ENCODE measurements around the gene ATXN7L1.

The ATXN7L1 gene

GRCh38 chr7:105655500-105656380 is 220.7 kb downstream of the ATXN7L1 start:
- Histone ChIP-seq H3K4me1 (ENCODE audit: control insufficient read depth, insufficient read depth, low read length) (peaks cover 26% of the 10 kb centered on the region), H3K36me3 (ENCODE audit: control insufficient read depth, insufficient read depth, low read length) (peaks cover 6% of the 10 kb centered on the region), H3K4me3 (ENCODE audit: low read depth, low read length) (peak overlapping the region; percentile 30), H3K9me3 (ENCODE audit: control insufficient read depth, insufficient read depth, low read length) (no peaks in the 10 kb centered on the region), H3K27me3 (ENCODE audit: control insufficient read depth, insufficient read depth, low read length) (no peaks in the 10 kb centered on the region), H3K9ac (ENCODE audit: low read depth, low read length) (no peak overlapping the region)

- peak overlapping the region; percentile 30 for H3K4me3 ChIP-seq (ENCODE audit: low read depth, low read length)
- no peaks in the 10 kb centered on the region for H3K27me3 ChIP-seq (ENCODE audit: control insufficient read depth, insufficient read depth, low read length)
- no peak overlapping the region for H3K9ac ChIP-seq (ENCODE audit: low read depth, low read length)
- peaks cover 26% of the 10 kb centered on the region for H3K4me1 ChIP-seq (ENCODE audit: control insufficient read depth, insufficient read depth, low read length)
- H3K9me3 ChIP-seq (ENCODE audit: control insufficient read depth, insufficient read depth, low read length) = no peaks in the 10 kb centered on the region
- peaks cover 6% of the 10 kb centered on the region for H3K36me3 ChIP-seq (ENCODE audit: control insufficient read depth, insufficient read depth, low read length)
Observed at GRCh38 chr7:105655067-105655466, 221.3 kb downstream of the ATXN7L1 start.

DNA sequence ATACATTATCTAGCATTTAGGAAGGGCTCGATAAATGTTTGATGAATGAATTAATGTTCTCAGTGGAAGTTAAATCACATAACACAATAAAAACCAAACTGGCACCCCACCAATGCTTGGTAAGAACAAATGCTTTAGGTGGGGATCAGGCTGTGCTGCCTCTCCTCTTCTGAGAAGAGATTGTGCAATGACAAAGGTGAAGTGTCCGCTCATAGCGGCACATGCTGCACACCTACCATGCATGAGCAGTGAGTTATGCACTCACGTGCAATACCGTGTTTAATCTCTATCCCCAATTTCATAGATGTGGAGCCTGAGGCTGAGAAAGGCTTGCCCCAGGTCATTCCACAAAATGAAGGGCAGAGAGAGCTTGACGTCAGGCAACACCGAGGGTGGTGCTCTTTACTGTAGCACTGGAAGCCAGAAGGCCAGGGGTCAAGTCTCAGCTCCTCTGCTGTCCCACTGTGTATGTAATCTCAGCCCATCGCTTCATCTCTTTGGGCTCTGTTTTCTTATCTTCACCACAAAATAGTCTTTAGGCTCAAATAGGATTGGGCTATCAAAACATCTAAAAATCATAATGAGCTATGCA is 222.2 kb downstream of the ATXN7L1 start:
- Histone ChIP-seq H3K9ac (ENCODE audit: low read depth, low read length) (no peak overlapping the region), H3K36me3 (ENCODE audit: control insufficient read depth, insufficient read depth, low read length) (peaks cover 3% of the 10 kb centered on the region), H3K4me3 (ENCODE audit: low read depth, low read length) (no peak overlapping the region), H3K27me3 (ENCODE audit: control insufficient read depth, insufficient read depth, low read length) (no peaks in the 10 kb centered on the region), H3K9me3 (ENCODE audit: control insufficient read depth, insufficient read depth, low read length) (no peaks in the 10 kb centered on the region), H3K4me1 (ENCODE audit: control insufficient read depth, insufficient read depth, low read length) (peaks cover 32% of the 10 kb centered on the region)

GRCh38 chr7:105653441-105654005 is 222.9 kb downstream of the ATXN7L1 start:
- H3K4me1 ChIP-seq (ENCODE audit: control insufficient read depth, insufficient read depth, low read length) = peaks cover 35% of the 10 kb centered on the region
- no peak overlapping the region for H3K4me3 ChIP-seq (ENCODE audit: low read depth, low read length)
- no peaks in the 10 kb centered on the region for H3K27me3 ChIP-seq (ENCODE audit: control insufficient read depth, insufficient read depth, low read length)
- H3K36me3 ChIP-seq (ENCODE audit: control insufficient read depth, insufficient read depth, low read length) = no peaks in the 10 kb centered on the region
- H3K9me3 ChIP-seq (ENCODE audit: control insufficient read depth, insufficient read depth, low read length) = no peaks in the 10 kb centered on the region
- no peak overlapping the region for H3K9ac ChIP-seq (ENCODE audit: low read depth, low read length)

GRCh38 chr7:105652359-105652993 is 223.9 kb downstream of the ATXN7L1 start:
- Histone ChIP-seq H3K4me1 (ENCODE audit: control insufficient read depth, insufficient read depth, low read length) (peaks cover 35% of the 10 kb centered on the region), H3K9ac (ENCODE audit: low read depth, low read length) (no peak overlapping the region), H3K9me3 (ENCODE audit: control insufficient read depth, insufficient read depth, low read length) (no peaks in the 10 kb centered on the region), H3K27me3 (ENCODE audit: control insufficient read depth, insufficient read depth, low read length) (no peaks in the 10 kb centered on the region), H3K36me3 (ENCODE audit: control insufficient read depth, insufficient read depth, low read length) (no peaks in the 10 kb centered on the region), H3K4me3 (ENCODE audit: low read depth, low read length) (no peak overlapping the region)

- H3K27me3 ChIP-seq (ENCODE audit: control insufficient read depth, insufficient read depth, low read length) = no peaks in the 10 kb centered on the region
- no peaks in the 10 kb centered on the region for H3K36me3 ChIP-seq (ENCODE audit: control insufficient read depth, insufficient read depth, low read length)
- no peak overlapping the region for H3K4me3 ChIP-seq (ENCODE audit: low read depth, low read length)
- peaks cover 35% of the 10 kb centered on the region for H3K4me1 ChIP-seq (ENCODE audit: control insufficient read depth, insufficient read depth, low read length)
- H3K9me3 ChIP-seq (ENCODE audit: control insufficient read depth, insufficient read depth, low read length) = no peaks in the 10 kb centered on the region
- no peak overlapping the region for H3K9ac ChIP-seq (ENCODE audit: low read depth, low read length)
Observed at GRCh38 chr7:105651798-105652197, 224.6 kb downstream of the ATXN7L1 start.

DNA sequence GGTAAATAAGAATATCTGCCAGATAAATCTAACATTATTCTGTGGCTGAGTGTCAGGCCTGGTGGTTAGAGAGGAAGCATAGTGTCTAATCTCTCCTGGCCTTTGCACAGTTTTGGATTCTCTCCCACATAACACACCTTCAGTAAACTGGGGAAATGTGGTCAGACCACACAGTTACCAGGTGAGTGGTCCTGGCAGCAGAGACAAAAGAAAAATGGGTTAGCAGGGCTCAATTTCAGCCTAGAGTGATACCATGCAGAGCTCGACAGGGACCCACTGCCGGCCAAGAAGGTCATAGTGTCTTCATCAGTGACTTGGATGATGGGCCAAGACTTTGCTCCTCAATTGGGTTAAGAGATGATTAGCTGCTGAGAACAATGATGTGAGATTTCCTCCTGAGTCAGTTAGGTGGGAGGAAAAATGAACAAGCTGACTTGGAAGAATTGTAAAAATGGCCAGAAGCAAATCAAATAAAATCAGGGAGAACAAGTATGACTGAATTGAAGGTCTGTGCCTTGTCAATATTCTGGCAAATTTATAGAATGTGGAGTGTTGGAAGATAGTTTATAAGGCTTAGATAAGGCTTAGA is 225.9 kb downstream of the ATXN7L1 start:
- no peaks in the 10 kb centered on the region for H3K27me3 ChIP-seq (ENCODE audit: control insufficient read depth, insufficient read depth, low read length)
- peaks cover 28% of the 10 kb centered on the region for H3K4me1 ChIP-seq (ENCODE audit: control insufficient read depth, insufficient read depth, low read length)
- H3K9me3 ChIP-seq (ENCODE audit: control insufficient read depth, insufficient read depth, low read length) = no peaks in the 10 kb centered on the region
- no peak overlapping the region for H3K4me3 ChIP-seq (ENCODE audit: low read depth, low read length)
- H3K36me3 ChIP-seq (ENCODE audit: control insufficient read depth, insufficient read depth, low read length) = no peaks in the 10 kb centered on the region
- H3K9ac ChIP-seq (ENCODE audit: low read depth, low read length) = no peak overlapping the region

DNA sequence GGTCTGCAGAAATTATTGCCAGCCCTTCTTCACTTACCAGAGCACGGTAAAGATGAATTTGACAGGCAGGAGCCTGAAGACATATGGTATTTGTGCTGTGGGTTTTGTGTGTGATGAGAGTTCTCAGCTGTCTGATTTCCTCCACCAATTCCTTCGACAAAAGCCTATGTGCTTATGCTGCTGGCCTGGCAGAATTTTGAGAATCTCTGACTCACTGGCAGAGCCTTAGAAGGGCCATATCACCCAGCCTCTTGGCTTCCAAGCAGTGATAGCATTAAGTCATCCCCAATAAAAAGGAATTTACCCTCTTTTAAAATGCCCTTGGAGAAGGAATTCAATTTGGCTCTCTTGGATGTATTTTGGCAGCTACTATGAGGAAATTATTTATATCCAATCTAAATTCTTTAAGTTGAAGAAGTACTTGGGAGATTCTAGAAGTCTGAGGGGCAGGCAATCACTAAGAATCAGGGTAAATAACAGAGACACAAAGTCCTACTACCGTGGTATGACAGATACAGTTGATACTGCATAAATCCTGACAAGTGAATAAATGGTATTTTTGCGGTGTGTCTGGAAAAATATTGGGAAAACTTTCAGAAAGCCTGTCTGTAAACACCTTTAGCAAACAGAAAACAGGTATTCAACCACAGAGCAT is 226.5 kb downstream of the ATXN7L1 start:
- peaks cover 22% of the 10 kb centered on the region for H3K4me1 ChIP-seq (ENCODE audit: control insufficient read depth, insufficient read depth, low read length)
- H3K4me3 ChIP-seq (ENCODE audit: low read depth, low read length) = no peak overlapping the region
- no peak overlapping the region for H3K9ac ChIP-seq (ENCODE audit: low read depth, low read length)
- no peaks in the 10 kb centered on the region for H3K36me3 ChIP-seq (ENCODE audit: control insufficient read depth, insufficient read depth, low read length)
- no peaks in the 10 kb centered on the region for H3K9me3 ChIP-seq (ENCODE audit: control insufficient read depth, insufficient read depth, low read length)
- H3K27me3 ChIP-seq (ENCODE audit: control insufficient read depth, insufficient read depth, low read length) = no peaks in the 10 kb centered on the region

- peaks cover 28% of the 10 kb centered on the region for H3K4me1 ChIP-seq (ENCODE audit: control insufficient read depth, insufficient read depth, low read length)
- H3K36me3 ChIP-seq (ENCODE audit: control insufficient read depth, insufficient read depth, low read length) = no peaks in the 10 kb centered on the region
- H3K9me3 ChIP-seq (ENCODE audit: control insufficient read depth, insufficient read depth, low read length) = no peaks in the 10 kb centered on the region
- H3K4me3 ChIP-seq (ENCODE audit: low read depth, low read length) = no peak overlapping the region
- no peaks in the 10 kb centered on the region for H3K27me3 ChIP-seq (ENCODE audit: control insufficient read depth, insufficient read depth, low read length)
- H3K9ac ChIP-seq (ENCODE audit: low read depth, low read length) = no peak overlapping the region
Observed at GRCh38 chr7:105648561-105649401, 227.6 kb downstream of the ATXN7L1 start.

DNA sequence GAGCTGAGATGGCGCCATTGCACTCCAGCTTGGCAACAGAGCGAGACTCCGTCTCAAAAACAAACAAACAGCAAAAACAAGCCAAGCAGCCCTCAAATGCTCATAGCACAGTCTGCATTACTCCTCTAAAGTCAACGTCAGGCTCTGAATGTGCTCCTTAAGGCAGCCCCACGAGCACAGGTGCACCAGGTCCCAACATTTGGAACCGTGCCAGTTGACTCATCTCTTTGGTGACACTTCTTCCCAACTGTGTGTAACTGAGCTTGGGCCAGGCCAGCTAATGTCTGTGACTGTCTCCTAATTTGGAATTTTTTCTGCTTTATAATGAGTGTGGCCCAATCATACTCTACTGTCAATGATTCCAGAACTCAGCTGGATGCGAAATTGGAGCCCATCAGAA is 228.8 kb downstream of the ATXN7L1 start:
- Histone ChIP-seq H3K4me3 (ENCODE audit: low read depth, low read length) (no peak overlapping the region), H3K4me1 (ENCODE audit: control insufficient read depth, insufficient read depth, low read length) (peaks cover 29% of the 10 kb centered on the region)

More for the DNA sequence above, 228.8 kb downstream of the ATXN7L1 start:
- Histone ChIP-seq H3K9me3 (ENCODE audit: control insufficient read depth, insufficient read depth, low read length) (no peaks in the 10 kb centered on the region), H3K9ac (ENCODE audit: low read depth, low read length) (no peak overlapping the region), H3K36me3 (ENCODE audit: control insufficient read depth, insufficient read depth, low read length) (peaks cover 2% of the 10 kb centered on the region), H3K27me3 (ENCODE audit: control insufficient read depth, insufficient read depth, low read length) (no peaks in the 10 kb centered on the region)
